HEK293 (cell line): ENCODE measurements around the gene SLC25A1.

Experiments used
- CTCF ChIA-PET: fragments of 350-600 bp; formaldehyde crosslinking; extraction: SDS; loops from one replicate; lab custom pipeline; 2021; ENCODE audit warnings: antibody characterized with exemption; lab: Yijun Ruan, JAX
- POLR2A ChIA-PET: fragments of 300-600 bp; formaldehyde crosslinking; extraction: SDS; loops from one replicate; lab custom pipeline; 2020; ENCODE audit warnings: antibody characterized with exemption, inconsistent platforms; lab: Yijun Ruan, JAX
- H3K27ac ChIP-seq: fragments of 200-500 bp; sonication (Bioruptor generic); 2 replicates; pipeline ENCODE4 v1.5.1; 2014; ENCODE audit warnings: low read depth, low read length, control low read depth, inconsistent platforms; ENCODE audit errors: extremely low read depth
- H3K36me3 ChIP-seq, 2 experiments: fragments of 200-500 bp in 1 of 2; sonication (Bioruptor generic) in 1 of 2; 1 replicate in 1 of 2; 2 replicates in 1 of 2; pipeline ENCODE4 v1.5.1; 2014 to 2017; ENCODE audit warnings: inconsistent platforms in 2 of 2, low read length in 2 of 2; ENCODE audit not compliant: control insufficient read depth in 2 of 2, insufficient read depth in 1 of 2
- H3K4me1 ChIP-seq: fragments of 200-500 bp; sonication (Bioruptor generic); 2 replicates; pipeline ENCODE4 v1.5.1; 2014; ENCODE audit warnings: mild to moderate bottlenecking, low read length, inconsistent platforms; ENCODE audit not compliant: control insufficient read depth, insufficient read depth
- H3K4me3 ChIP-seq: 2 replicates; pipeline ENCODE4 v1.5.1; 2011; ENCODE audit warnings: low read depth, mild to moderate bottlenecking, control low read depth, low read length, moderate library complexity
- H3K9me3 ChIP-seq: fragments of 200-500 bp; sonication (Bioruptor generic); 2 replicates; pipeline ENCODE4 v1.5.1; 2014; ENCODE audit warnings: low read depth, low read length, inconsistent platforms; ENCODE audit not compliant: control insufficient read depth, insufficient read depth
- GLI2 ChIP-seq: fragments of 450-650 bp; formaldehyde crosslinking; IDR thresholded peaks from 2 replicates; pipeline ENCODE4; 2017; ENCODE audit warnings: missing biosample characterization, missing genetic modification characterization, low read depth, borderline replicate concordance
- HOXC10 ChIP-seq: sonication (generic); formaldehyde crosslinking; IDR thresholded peaks from 2 replicates; pipeline ENCODE4 v1.8.1; 2023; ENCODE audit warnings: mild to moderate bottlenecking, missing genetic modification reagents
- KLF10 ChIP-seq: fragments of 450-650 bp; IDR thresholded peaks from 2 replicates; pipeline ENCODE4 v1.5.1; 2018; ENCODE audit warnings: missing biosample characterization, mild to moderate bottlenecking, missing genetic modification characterization
- REPIN1 ChIP-seq: fragments of 450-650 bp; formaldehyde crosslinking; IDR thresholded peaks from 2 replicates; pipeline ENCODE4 v1.5.1; 2017; ENCODE audit warnings: missing biosample characterization, missing genetic modification characterization, low read depth
- SCRT1 ChIP-seq: fragments of 450-650 bp; formaldehyde crosslinking; IDR thresholded peaks from 2 replicates; pipeline ENCODE4 v1.5.1; 2016; ENCODE audit warnings: missing biosample characterization, missing genetic modification characterization, borderline replicate concordance
- ZBTB17 ChIP-seq: fragments of 450-650 bp; formaldehyde crosslinking; IDR thresholded peaks from 2 replicates; pipeline ENCODE4 v1.5.1; 2016; ENCODE audit warnings: missing biosample characterization, missing genetic modification characterization
- ZFHX2 ChIP-seq: fragments of 450-650 bp; formaldehyde crosslinking; conservative IDR thresholded peaks from 2 replicates; pipeline ENCODE4 v1.5.1; 2016; ENCODE audit warnings: missing biosample characterization, missing genetic modification characterization
- ZFP3 ChIP-seq: fragments of 450-650 bp; formaldehyde crosslinking; IDR thresholded peaks from 2 replicates; pipeline ENCODE4 v1.5.1; 2016; ENCODE audit warnings: low read depth, missing biosample characterization, missing genetic modification characterization
- ZNF112 ChIP-seq: fragments of 450-650 bp; formaldehyde crosslinking; IDR thresholded peaks from 2 replicates; pipeline ENCODE4 v1.5.0; 2017; ENCODE audit warnings: missing biosample characterization, missing genetic modification characterization
- ZNF133 ChIP-seq: fragments of 450-650 bp; formaldehyde crosslinking; IDR thresholded peaks from 2 replicates; pipeline ENCODE4 v1.5.1; 2016; ENCODE audit warnings: missing biosample characterization, missing genetic modification characterization
- ZNF169 ChIP-seq: fragments of 450-650 bp; formaldehyde crosslinking; IDR thresholded peaks from 2 replicates; pipeline ENCODE4 v1.5.1; 2016; ENCODE audit warnings: missing biosample characterization, missing genetic modification characterization
- ZNF433 ChIP-seq: fragments of 450-650 bp; formaldehyde crosslinking; IDR thresholded peaks from 2 replicates; pipeline ENCODE4 v1.5.1; 2016; ENCODE audit warnings: missing biosample characterization, missing genetic modification characterization, low read depth
- ZNF600 ChIP-seq: fragments of 450-650 bp; formaldehyde crosslinking; IDR thresholded peaks from 2 replicates; pipeline ENCODE4 v1.5.1; 2016; ENCODE audit warnings: missing biosample characterization, missing genetic modification characterization
- ZNF701 ChIP-seq: fragments of 450-650 bp; formaldehyde crosslinking; IDR thresholded peaks from 2 replicates; pipeline ENCODE4 v1.5.1; 2016; ENCODE audit warnings: missing biosample characterization, missing genetic modification characterization
- TF ChIP-seq, protein P1 (sequence below): fragments of 450-650 bp; formaldehyde crosslinking; IDR thresholded peaks from 2 replicates; pipeline ENCODE4 v1.5.1; 2016; ENCODE audit warnings: missing biosample characterization, missing genetic modification characterization
- TF ChIP-seq, protein P2 (sequence below): fragments of 450-650 bp; formaldehyde crosslinking; IDR thresholded peaks from 2 replicates; pipeline ENCODE4 v1.5.1; 2016; ENCODE audit warnings: missing biosample characterization, missing genetic modification characterization

Gene SLC25A1

DNA sequence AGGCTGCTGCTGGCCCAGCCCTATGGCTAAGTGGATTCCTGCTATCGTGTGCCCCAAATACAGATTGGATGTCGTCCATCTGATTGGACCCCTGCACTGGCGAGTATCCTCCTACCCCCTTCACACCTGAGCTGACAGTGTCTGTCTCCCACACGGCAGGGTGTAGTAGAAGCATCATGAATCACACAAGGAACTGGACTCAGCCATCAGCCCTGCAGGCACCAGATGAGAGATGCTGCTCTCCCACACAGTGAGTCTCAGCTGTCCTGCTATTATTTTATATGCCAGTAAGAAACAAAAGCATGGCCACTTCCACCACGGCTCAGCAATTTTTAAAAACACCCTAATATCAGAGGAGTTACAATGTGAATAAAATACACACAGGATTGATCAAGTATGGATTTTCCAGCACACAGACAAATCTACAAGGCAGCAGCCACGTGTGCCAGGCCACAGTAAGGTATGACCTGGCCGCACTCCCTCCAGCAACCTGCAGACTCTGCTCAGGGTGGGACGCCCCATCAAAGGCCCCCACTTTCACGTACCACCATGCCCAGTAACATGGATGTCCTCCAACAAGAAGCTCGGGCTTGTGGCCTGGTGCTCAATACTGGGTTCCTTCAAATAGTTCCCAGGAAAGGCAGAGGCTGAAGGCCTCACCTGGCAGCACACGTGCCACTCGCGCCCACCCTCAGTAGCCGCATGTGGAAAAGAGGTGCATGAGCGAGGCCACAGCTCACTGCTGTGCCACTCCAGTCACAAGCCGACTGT is 16.4 kb upstream of the SLC25A1 start (continued):
- TF ChIP-seq, protein P1, sequence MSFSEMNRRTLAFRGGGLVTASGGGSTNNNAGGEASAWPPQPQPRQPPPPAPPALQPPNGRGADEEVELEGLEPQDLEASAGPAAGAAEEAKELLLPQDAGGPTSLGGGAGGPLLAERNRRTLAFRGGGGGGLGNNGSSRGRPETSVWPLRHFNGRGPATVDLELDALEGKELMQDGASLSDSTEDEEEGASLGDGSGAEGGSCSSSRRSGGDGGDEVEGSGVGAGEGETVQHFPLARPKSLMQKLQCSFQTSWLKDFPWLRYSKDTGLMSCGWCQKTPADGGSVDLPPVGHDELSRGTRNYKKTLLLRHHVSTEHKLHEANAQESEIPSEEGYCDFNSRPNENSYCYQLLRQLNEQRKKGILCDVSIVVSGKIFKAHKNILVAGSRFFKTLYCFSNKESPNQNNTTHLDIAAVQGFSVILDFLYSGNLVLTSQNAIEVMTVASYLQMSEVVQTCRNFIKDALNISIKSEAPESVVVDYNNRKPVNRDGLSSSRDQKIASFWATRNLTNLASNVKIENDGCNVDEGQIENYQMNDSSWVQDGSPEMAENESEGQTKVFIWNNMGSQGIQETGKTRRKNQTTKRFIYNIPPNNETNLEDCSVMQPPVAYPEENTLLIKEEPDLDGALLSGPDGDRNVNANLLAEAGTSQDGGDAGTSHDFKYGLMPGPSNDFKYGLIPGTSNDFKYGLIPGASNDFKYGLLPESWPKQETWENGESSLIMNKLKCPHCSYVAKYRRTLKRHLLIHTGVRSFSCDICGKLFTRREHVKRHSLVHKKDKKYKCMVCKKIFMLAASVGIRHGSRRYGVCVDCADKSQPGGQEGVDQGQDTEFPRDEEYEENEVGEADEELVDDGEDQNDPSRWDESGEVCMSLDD (tag by site-specific recombination): no peak

DNA sequence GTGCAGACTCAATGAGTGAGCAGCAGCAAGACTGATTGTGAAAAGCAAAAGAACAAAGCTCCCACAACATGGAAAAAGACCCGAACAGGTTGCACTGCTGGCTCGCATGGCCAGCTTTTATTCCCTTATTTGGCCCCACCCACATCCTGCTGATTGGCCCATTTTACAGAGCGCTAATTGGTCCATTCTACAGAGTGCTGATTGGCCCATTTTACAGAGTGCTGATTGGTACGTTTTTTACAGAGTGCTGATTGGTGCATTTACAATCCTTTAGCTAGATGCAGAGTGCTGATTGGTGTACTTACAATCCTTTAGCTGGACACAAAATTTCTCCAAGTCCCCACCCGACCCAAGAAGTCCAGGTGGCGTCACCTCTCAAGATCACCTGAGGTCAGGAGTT is 15.3 kb upstream of the SLC25A1 start:
- Histone ChIP-seq H3K4me3 (no peak overlapping the region), H3K9me3 (no peaks in the 10 kb centered on the region), H3K27ac (no peak overlapping the region), H3K36me3 (peaks cover 0 to 40% of the 10 kb centered on the region in 2 experiments; a peak in 2 of 3 replicates), H3K4me1 (no peaks in the 10 kb centered on the region)
- ChIA-PET CTCF (interaction anchor here (0.6 kb wide), 2 partner anchors 257 to 530 kb away, joined by 3 to 4 read pairs; partner anchors contain the start of gene GP1BB), POLR2A (no interaction called here)
- no peak for TF ChIP-seq KLF10 (tag by site-specific recombination)

DNA sequence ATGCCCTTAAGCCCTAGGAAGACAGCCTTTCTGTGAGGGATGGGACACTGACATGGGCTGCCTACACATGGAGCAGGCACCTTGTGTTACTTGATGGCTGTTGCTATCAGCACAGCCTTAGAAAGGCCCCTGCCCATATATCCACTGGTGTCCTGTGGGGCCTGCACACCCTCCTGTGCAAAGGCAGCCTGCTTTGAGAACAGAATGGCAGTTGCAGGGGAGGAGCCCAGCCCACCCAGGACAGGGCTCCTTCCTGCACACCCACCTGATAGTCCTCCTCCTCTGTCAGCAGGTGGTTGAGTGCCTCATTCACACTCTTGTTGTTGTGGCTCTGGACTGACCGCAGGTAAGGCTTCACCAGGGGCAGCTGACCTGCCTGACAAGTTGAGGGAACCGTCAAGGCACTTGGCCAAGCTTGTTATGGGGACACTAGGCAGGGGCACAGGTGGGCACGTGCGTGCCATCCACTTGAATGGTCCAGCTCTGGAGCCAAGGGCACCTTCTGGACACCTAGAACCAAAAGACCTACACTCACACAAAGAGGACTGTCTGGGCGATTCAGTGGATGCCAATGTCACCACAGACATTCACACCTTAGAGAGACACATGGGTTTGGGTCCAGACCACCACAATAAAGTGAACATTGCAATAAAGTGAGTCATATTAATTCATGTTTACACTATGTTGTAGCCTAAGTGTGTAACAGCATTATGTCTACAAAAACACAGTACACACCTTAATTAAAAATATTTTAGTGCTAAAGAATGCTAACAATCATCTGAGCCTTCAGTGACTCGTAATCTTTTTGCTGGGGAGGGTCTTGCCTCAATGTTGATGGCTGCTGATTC is 9.4 kb upstream of the SLC25A1 start:
- POLR2A ChIA-PET: interaction anchor here (1.3 kb wide), 1 partner anchor 9 kb away, joined by 3 read pairs; the partner anchor contains the start of gene SLC25A1

DNA sequence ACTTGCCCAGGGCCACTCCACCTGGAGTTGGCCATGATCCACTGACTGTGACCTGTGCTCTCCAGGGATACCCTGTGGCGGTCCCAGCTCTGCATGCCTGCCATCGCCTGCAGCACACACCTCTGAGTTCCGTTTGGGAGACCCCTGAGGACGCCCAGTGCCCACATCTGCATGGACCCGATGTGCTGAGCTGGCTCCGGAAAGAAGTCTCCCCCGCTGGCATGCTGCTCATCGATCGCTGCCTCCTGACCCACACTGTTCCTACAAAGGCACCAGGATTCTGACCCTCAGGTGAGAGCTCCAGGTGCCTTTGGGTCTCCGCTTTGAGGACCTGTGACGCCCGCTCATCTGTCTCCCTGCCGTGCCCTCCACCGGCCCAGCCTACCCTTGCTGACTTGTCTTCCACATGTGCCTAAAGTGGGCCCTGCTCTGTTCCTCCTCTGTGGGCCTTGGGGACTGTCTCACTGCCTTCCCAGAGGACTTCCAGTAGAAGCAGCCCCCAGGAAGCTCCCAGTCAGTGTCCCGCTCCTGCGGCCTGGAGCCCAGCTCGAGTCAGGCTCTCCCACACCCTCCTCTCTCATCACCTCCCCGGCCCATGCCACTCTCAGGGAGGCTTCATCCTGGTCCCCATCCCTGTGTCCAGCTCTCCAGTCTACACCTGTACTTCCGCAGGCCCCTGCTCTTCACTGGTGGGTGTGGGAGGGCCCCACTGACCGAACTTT is 5.9 kb upstream of the SLC25A1 start:
- Histone ChIP-seq H3K9me3 (no peaks in the 10 kb centered on the region), H3K4me1 (no peaks in the 10 kb centered on the region), H3K4me3 (no peak overlapping the region), H3K36me3 (peaks cover 0 to 16% of the 10 kb centered on the region in 2 experiments; a peak in 1 of 3 replicates), H3K27ac (no peak overlapping the region)
- no peak for TF ChIP-seq REPIN1
- no peak for TF ChIP-seq ZNF112 (tag by site-specific recombination)
- no peak for TF ChIP-seq ZBTB17 (tag by site-specific recombination)
- TF ChIP-seq ZNF169 (tag by site-specific recombination): no peak
- no peak for TF ChIP-seq ZFHX2 (tag by site-specific recombination)
- no peak for TF ChIP-seq SCRT1
- POLR2A ChIA-PET: no interaction called here
- CTCF ChIA-PET: interaction anchor here (2.5 kb wide), 1 partner anchor 40 kb away, joined by 8 read pairs; the partner anchor contains the start of gene ESS2

More for the DNA sequence above, 9.4 kb upstream of the SLC25A1 start:
- Histone ChIP-seq H3K27ac (no peak overlapping the region), H3K36me3 (peaks cover 0 to 16% of the 10 kb centered on the region in 2 experiments; a peak in 2 of 3 replicates), H3K4me3 (no peak overlapping the region), H3K9me3 (no peaks in the 10 kb centered on the region), H3K4me1 (no peaks in the 10 kb centered on the region)
- no peak for TF ChIP-seq ZNF433
- CTCF ChIA-PET: interaction anchor here (0.7 to 0.8 kb wide), 2 partner anchors 9 kb away, joined by 3 read pairs; partner anchors contain the start of gene SLC25A1

DNA sequence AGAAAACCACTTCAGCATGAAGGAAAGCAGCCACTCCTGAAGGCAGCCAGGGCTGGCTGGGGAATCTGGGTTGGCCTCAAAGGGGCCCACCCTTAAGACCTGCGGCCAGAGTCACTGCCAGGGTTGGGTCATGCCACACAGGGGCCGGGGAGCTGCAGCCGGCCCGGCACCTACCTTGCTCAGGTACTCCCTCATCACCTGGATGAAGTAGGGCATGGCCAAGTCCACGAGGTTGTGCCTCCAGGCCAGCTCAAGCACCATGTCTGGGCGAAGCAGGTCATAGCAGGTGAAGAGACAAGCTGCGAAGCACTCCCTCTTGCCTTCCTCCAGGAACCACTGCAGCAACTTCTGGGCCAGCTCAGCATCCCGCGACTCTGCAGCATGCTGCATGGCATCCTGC is 4.7 kb upstream of the SLC25A1 start:
- Histone ChIP-seq H3K4me1 (no peaks in the 10 kb centered on the region), H3K36me3 (peaks cover 0 to 16% of the 10 kb centered on the region in 2 experiments; a peak in 1 of 3 replicates), H3K27ac (no peak overlapping the region)
- POLR2A ChIA-PET: no interaction called here
- CTCF ChIA-PET: interaction anchor here (1.1 to 2.5 kb wide), 2 partner anchors 8 to 38 kb away, joined by 3 to 8 read pairs; partner anchors contain the start of gene ESS2
- TF ChIP-seq ZNF133 (tag by site-specific recombination) (no peak), ZNF600 (tag by site-specific recombination) (no peak), HOXC10 (CRISPR knock-in tag) (no peak), GLI2 (tag by site-specific recombination) (no peak), ZNF701 (tag by site-specific recombination) (no peak), ZFP3 (tag by site-specific recombination) (no peak)
- TF ChIP-seq, protein P2, sequence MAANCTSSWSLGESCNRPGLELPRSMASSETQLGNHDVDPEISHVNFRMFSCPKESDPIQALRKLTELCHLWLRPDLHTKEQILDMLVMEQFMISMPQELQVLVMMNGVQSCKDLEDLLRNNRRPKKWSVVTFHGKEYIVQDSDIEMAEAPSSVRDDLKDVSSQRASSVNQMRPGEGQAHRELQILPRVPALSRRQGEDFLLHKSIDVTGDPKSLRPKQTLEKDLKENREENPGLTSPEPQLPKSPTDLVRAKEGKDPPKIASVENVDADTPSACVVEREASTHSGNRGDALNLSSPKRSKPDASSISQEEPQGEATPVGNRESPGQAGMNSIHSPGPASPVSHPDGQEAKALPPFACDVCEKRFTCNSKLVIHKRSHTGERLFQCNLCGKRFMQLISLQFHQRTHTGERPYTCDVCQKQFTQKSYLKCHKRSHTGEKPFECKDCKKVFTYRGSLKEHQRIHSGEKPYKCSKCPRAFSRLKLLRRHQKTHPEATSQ (tag by site-specific recombination): no peak
- TF ChIP-seq, all 188 proteins: peak for 0
- Histone ChIP-seq H3K4me3 (no peak overlapping the region), H3K9me3 (no peaks in the 10 kb centered on the region)
